Measurements from ENCODE around the gene SESN1. TPM values are rescaled to one million over a fixed set of nuclear protein-coding genes. Genes with fewer than 3 reads are reported as not detected.

SESN1 gene
- total RNA-seq, 4 donors from 2014 or later = 50.8 to 80.5 (median 78.0) TPM

DNA sequence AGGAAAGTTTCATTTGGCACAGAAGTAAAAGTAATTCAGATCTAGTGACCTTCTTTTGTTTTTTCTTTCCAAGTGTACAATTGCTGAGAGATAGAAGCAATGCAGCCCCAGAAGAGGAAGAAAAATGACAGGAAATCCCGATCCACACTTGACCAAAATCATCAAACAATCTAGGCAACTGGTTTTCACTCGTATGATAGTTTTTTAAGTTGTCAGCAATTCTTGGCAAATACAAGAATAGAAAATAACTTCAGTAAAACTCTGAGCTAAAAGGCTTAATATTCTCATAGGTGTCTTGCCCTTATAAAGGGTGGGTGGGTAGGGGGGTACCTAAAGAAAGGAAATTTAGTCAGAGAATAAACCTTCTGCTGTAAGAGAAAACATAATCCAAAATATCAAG, 36.0 kb downstream of the SESN1 start:
- TF ChIP-seq POLR2A (IDR thresholded peaks at IDR 0.05) = no peak
- no peak for TF ChIP-seq EP300 (IDR thresholded peaks at IDR 0.05)
- TF ChIP-seq, protein P1, sequence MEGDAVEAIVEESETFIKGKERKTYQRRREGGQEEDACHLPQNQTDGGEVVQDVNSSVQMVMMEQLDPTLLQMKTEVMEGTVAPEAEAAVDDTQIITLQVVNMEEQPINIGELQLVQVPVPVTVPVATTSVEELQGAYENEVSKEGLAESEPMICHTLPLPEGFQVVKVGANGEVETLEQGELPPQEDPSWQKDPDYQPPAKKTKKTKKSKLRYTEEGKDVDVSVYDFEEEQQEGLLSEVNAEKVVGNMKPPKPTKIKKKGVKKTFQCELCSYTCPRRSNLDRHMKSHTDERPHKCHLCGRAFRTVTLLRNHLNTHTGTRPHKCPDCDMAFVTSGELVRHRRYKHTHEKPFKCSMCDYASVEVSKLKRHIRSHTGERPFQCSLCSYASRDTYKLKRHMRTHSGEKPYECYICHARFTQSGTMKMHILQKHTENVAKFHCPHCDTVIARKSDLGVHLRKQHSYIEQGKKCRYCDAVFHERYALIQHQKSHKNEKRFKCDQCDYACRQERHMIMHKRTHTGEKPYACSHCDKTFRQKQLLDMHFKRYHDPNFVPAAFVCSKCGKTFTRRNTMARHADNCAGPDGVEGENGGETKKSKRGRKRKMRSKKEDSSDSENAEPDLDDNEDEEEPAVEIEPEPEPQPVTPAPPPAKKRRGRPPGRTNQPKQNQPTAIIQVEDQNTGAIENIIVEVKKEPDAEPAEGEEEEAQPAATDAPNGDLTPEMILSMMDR (IDR thresholded peaks at IDR 0.05) = no peak
- no peak for TF ChIP-seq POLR2AphosphoS5 (IDR thresholded peaks at IDR 0.05)
- no peak for ATAC-seq
- 17 to 38% methylated on average over 2 of the region's 2 CpGs for whole genome bisulfite sequencing, 2 donors (ENCODE audit: low coverage in 1 of 2)
- Histone ChIP-seq H3K27ac (peak overlapping the region; percentile 5 to 65 (median 51)), H3K27me3 (no peaks in the 10 kb centered on the region), H3K9me3 (no peaks in the 10 kb centered on the region), H3K36me3 (no peaks in the 10 kb centered on the region), H3K4me1 (peaks cover 19 to 93% (median 34%) of the 10 kb centered on the region in 3 donors), H3K4me3 (no peak overlapping the region)

DNA sequence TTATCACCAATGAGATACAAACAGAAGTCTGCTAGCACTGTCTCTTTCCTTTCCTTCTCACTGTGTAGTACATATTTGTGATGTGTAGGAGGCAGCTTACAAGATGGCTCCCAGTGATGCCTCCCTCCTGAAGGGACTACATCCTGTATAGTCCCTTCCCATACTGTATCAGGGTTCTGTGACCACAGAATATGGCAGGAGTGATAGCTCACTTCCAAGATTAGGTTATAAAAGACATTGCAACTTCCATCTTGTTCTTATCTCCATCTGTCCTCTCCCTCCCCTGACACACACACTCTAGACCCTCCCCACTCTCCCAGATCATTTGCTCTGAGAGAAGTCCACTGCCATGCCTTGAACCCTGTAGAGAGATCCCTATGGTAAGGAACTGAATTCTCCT, 38.0 kb downstream of the SESN1 start:
- no peaks in the 10 kb centered on the region for H3K27me3 ChIP-seq
- no peak overlapping the region for H3K27ac ChIP-seq
- H3K4me1 ChIP-seq = peaks cover 19 to 93% (median 31%) of the 10 kb centered on the region in 3 donors
- H3K9me3 ChIP-seq = no peaks in the 10 kb centered on the region
- ATAC-seq = no peak
- TF ChIP-seq, protein P1 (IDR thresholded peaks at IDR 0.05) = no peak
- TF ChIP-seq POLR2A (IDR thresholded peaks at IDR 0.05) (no peak), EP300 (IDR thresholded peaks at IDR 0.05) (no peak), POLR2AphosphoS5 (IDR thresholded peaks at IDR 0.05) (no peak)
- no peaks in the 10 kb centered on the region for H3K36me3 ChIP-seq
- no peak overlapping the region for H3K4me3 ChIP-seq

DNA sequence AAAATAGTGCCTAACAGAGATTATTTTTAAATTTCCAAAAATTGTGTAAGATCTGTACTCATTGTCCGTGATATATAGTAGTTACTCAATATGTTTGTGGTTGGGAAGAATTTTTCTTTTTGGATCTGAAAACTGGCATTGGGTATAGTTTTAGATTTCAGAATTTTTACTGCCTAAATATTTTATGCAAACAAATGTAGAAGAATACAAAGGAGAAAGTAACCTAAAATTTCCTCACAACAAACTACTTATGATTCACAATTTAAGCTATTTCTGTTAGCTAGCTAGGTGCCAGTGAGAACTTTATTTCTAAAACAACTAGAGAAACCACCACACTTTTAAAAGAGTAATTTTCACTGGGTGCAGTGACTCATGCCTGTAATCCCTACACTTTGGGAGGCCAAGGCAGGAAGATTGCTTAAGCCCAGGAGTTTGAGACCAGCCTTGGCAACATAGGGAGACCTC, 38.8 kb downstream of the SESN1 start:
- WGBS, 2 donors (ENCODE audit: low coverage in 1 of 2) = 81 to 95% methylated on average over 1 of the region's 1 CpG
- Histone ChIP-seq H3K36me3 (no peaks in the 10 kb centered on the region), H3K9me3 (no peaks in the 10 kb centered on the region), H3K27me3 (no peaks in the 10 kb centered on the region), H3K4me1 (peaks cover 18 to 91% (median 33%) of the 10 kb centered on the region in 3 donors), H3K27ac (peak overlapping the region in 3 of 4 donors; percentile 9 to 33 (median 30)), H3K4me3 (no peak overlapping the region)
- TF ChIP-seq POLR2AphosphoS5 (IDR thresholded peaks at IDR 0.05) = peak; percentile 5
- no peak for TF ChIP-seq POLR2A (IDR thresholded peaks at IDR 0.05)
- ATAC-seq = peak; percentile 58

DNA sequence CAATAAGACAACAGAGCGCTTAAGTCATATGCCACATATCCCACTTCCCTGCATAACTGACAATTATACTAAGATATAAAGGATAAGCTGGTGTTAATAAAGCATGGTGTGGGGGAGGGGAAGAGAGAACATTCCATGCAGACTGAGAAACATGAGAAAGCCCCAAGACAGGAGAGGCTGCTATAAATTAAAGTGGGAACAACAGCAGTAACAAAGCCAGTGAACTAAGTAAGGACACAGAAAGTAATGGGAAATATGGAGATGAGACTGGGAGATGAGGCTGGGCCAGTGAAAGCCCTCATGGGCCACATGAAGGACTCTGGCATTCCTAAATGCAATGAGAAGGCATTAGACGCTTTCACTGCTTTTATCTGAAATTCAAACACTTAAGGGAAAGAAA, 41.3 kb downstream of the SESN1 start:
- no peak for ATAC-seq
- 93 to 100% methylated on average over 1 to 2 of the region's 2 CpGs for WGBS, 2 donors (ENCODE audit: low coverage in 1 of 2)
- Histone ChIP-seq H3K4me3 (no peak overlapping the region), H3K36me3 (no peaks in the 10 kb centered on the region), H3K9me3 (no peaks in the 10 kb centered on the region), H3K27ac (no peak overlapping the region), H3K4me1 (peaks cover 3 to 82% (median 18%) of the 10 kb centered on the region in 3 donors), H3K27me3 (no peaks in the 10 kb centered on the region)
- TF ChIP-seq POLR2A (IDR thresholded peaks at IDR 0.05) (no peak), EP300 (IDR thresholded peaks at IDR 0.05) (no peak), POLR2AphosphoS5 (IDR thresholded peaks at IDR 0.05) (no peak)
- TF ChIP-seq, protein P1 (IDR thresholded peaks at IDR 0.05) = no peak

DNA sequence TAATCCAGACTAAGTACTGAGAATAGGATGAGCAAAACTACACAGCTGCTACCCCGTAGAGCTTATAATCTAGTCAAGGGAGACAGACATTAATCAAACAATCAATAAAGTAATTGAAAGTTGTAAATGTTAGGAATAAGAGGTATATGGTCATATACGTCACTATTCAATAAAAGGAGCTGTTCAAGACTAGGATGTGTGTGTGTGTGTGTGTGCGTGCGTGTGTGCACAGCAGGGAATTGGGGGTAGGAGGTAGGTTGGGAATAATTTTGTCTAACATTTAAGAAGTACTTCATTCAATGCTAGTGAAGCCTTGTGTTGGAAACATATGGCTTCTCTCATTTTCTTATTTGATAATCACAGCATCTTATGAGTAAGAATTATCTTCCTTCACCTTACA, 41.8 kb downstream of the SESN1 start:
- Histone ChIP-seq H3K36me3 (no peaks in the 10 kb centered on the region), H3K27me3 (no peaks in the 10 kb centered on the region), H3K27ac (no peak overlapping the region), H3K9me3 (no peaks in the 10 kb centered on the region), H3K4me3 (no peak overlapping the region), H3K4me1 (peaks cover 3 to 81% (median 14%) of the 10 kb centered on the region in 3 donors)
- TF ChIP-seq EP300 (IDR thresholded peaks at IDR 0.05) (no peak), POLR2A (IDR thresholded peaks at IDR 0.05) (no peak), POLR2AphosphoS5 (IDR thresholded peaks at IDR 0.05) (no peak)
- TF ChIP-seq, protein P1 (IDR thresholded peaks at IDR 0.05) = no peak
- WGBS, 2 donors (ENCODE audit: low coverage in 1 of 2) = 83 to 87% methylated on average over 4 of the region's 4 CpGs
- no peak for ATAC-seq
